UCSD-AML1 (cell line): Measurements from ENCODE around the gene SLC24A5.
A peak's percentile ranks its signal among the peaks of the same experiment; 100 is the strongest.

Experiments
- DNase-seq: peaks from one replicate; lab custom pipeline; 2025; ENCODE audit not compliant: unreplicated experiment; lab: John Stamatoyannopoulos, UW

SLC24A5 gene

DNA sequence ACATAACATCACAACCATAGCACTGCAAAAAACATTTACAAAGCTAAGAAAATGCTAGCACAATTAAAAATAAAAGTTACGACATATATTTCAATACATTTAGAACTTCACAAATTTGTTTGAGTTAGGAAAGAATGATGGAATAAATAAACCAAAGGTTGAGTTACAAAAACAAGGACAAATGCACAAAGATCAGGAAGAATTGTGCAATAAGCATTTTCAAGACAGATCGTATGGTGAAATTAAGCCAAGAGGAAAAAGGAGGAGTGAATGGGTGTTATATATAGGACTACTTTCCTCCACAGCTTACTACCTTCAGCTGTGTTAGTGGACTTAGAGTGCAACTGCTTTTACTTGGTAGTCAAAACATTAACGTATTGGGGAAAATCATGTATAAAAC, 64.7 kb downstream of the SLC24A5 start:
- no peak for DNase-seq

DNA sequence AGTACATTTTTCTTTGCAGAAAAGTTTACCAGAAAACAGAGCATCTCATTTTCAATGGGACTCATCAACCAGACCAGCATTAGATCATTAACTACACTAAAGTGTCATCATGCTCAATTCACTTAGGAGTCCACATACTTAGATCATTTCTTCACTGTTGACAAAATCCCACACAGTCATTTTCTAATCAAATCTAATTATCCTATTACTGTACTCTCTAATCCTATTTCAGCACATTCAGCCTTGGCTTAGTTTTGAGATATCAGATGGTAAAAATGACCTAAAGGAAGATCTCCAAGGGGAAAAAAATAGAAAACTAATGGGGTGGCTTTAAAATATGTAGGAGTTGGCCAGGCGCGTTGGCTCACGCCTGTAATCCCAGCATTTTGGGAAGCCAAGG, 65.5 kb downstream of the SLC24A5 start:
- no peak for DNase-seq

DNA sequence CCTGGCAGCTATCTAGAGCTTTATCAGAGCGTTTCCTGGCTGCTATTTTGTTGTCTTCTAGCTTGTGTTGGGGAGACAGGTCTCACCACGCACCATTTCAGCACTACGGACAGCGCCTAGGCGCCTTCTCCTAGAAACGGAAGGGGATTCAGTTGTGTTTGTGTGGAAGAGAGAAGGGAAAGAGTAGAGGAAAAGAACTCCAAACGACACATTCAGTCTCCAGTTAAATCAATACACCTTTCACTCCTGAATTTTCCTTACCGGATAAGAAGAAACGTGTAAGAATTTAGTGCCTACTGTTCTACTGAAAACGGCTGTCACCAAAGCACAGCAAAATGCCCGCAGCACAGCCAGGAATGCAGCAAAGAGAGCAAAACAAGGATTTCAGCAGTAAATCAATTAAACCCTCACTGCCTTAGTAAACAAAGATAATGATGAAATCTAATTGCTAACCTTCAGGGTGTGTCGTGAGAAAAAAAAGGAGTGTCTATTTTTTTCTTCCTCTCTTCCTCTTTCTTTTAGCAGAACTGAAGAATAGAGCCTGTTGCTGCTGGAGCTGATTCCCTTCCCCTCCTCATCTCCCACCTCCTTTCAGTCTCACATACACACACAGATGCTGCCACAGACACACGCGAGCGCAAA, 70.3 kb downstream of the SLC24A5 start:
- DNase-seq: peak; percentile 34

DNA sequence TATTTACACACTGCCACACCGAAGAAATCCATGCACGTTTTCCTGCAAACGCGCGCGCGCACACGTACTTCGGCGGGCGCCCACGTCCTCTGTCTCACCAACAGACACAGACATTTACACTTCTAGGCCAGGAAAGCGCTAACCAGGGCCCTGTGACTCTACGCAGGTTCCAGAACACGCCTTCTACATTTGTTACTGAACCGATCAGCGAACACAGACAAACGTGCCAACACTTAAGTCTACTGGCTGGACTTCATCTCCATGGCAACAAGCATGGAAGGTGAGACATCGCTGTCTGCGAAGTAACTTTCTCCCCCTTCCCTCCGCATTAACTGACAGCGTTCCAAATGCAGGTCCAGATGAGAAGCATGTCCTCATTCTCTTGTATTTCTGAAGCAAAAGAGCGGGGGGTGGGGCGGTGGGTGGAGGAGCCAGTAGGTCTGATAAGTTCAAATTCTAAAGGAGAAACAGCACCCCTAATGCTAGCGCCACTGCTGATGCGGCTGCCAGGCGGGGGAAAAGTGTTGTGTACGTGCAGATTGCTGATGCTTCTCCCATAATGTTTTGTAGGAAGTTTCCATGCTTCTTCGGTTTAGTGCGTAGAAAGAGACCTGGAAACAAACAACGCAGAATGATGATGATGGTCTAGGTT, 70.9 kb downstream of the SLC24A5 start, which contains the start of gene CTXN2:
Gene CTXN2, plus strand, starts transcription at position 92 of the 652 bp plus-strand sequence. CDS start 9,636 bp downstream, outside the sequence.
- DNase-seq: no peak
